ENCODE results near the gene TGFA.

Gene TGFA

DNA sequence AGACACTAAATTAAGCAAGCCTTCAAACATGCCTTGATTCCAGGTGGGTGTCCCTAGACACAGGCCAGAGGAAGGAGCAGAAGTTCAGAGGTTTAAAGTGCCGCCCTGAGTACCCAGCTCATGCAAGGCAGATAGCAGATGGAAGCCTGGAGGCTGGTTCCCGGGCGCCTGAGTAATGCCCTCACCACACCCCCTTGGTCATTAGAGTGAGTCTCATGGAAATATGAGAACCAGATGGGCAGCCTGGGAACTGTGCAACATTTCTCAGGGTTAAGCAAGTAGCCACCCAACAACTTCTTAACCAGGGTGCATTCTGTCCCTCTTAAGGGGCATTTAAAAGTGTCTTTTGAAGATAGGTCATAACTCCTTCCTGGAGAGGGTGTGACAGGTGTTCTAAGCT lies 44.1 kb downstream of the TGFA start:
- TF ChIP-seq TAF1 (IDR thresholded peaks at IDR 0.05; ENCODE audit: borderline replicate concordance, insufficient read depth, low read length) (no peak), FOXP2 (optimal IDR thresholded peaks at IDR 0.05; ENCODE audit: borderline replicate concordance, extremely low read depth, extremely low read length, insufficient read depth) (no peak)

DNA sequence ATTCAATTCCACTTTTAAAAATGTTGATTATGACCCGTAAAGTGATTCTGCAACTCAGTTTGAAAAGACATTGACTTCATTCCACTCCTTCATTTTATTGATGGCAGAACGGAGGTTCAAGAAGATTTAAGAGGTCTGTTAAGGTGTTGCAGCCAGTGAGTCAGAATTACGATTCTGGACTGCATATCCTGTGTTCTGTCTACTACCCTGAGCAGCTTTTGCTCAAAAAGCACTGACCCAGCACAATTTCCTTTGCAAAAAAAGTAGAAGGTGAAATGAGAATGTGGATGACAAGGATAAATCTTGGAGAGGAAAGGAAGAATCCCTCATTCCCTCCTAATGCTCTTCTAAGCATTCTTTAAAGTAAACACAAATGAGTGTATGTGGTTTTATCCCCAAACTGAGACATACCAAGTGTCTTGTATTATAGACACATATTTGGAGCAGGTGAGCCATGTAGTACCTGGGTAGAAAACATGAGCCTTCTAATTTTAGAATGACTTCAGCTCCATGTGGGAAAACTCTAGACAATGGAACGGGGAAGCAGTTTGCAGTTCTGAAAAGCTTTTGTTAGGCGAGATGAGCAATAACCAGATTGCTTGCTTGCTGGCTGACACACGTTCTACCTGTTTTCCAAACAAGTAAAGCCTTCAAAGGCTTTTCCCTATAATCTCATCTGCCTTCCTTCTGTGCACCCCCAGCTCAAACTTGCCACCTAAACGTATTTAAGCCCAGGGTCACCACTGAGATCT lies 44.7 kb downstream of the TGFA start:
- TF ChIP-seq TAF1 (IDR thresholded peaks at IDR 0.05; ENCODE audit: borderline replicate concordance, insufficient read depth, low read length): no peak

DNA sequence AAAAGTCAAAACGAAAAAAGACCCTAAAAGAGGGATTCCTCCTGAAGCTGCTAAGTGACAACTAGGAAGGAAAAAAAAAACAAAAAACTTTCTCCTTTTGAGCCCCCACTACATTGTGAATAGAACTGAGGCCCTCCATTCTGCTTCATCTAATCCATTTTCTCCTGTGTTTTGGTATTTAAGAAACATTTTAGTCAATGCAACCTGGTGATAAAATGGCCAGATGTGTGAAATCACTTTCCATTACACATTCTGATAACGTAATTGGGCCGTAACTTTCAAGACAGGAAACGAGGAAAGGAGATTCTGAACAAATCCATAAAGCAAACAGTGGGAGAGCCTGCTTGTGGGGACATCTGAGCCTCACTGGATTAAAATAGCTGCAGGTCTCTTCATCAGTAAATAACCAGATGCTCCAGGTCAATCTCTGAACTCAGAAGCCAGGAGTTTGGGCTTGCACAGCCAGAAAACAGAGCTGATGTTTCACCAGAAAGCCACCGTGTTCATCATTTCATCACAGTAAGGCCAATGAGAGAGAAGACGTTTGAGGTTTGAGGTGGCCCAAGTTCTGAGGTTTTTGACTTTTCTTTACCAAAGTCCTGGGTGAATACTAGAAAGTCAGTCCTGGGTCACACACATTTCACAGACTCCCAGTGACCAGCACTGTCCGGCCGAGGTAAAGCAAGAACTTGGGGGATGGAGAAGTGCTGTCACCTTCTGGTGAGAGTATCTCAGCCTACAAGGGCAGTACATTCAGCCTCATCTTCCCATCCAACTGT lies 47.8 kb downstream of the TGFA start:
- no peak for TF ChIP-seq POLR2AphosphoS5 (IDR thresholded peaks at IDR 0.05; ENCODE audit: low read depth, low read length)
- no peak for TF ChIP-seq FOXP2 (optimal IDR thresholded peaks at IDR 0.05; ENCODE audit: borderline replicate concordance, extremely low read depth, extremely low read length, insufficient read depth)
- no peak for TF ChIP-seq TAF1 (IDR thresholded peaks at IDR 0.05; ENCODE audit: borderline replicate concordance, insufficient read depth, low read length)
- TF ChIP-seq, protein P1, sequence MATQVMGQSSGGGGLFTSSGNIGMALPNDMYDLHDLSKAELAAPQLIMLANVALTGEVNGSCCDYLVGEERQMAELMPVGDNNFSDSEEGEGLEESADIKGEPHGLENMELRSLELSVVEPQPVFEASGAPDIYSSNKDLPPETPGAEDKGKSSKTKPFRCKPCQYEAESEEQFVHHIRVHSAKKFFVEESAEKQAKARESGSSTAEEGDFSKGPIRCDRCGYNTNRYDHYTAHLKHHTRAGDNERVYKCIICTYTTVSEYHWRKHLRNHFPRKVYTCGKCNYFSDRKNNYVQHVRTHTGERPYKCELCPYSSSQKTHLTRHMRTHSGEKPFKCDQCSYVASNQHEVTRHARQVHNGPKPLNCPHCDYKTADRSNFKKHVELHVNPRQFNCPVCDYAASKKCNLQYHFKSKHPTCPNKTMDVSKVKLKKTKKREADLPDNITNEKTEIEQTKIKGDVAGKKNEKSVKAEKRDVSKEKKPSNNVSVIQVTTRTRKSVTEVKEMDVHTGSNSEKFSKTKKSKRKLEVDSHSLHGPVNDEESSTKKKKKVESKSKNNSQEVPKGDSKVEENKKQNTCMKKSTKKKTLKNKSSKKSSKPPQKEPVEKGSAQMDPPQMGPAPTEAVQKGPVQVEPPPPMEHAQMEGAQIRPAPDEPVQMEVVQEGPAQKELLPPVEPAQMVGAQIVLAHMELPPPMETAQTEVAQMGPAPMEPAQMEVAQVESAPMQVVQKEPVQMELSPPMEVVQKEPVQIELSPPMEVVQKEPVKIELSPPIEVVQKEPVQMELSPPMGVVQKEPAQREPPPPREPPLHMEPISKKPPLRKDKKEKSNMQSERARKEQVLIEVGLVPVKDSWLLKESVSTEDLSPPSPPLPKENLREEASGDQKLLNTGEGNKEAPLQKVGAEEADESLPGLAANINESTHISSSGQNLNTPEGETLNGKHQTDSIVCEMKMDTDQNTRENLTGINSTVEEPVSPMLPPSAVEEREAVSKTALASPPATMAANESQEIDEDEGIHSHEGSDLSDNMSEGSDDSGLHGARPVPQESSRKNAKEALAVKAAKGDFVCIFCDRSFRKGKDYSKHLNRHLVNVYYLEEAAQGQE (IDR thresholded peaks at IDR 0.05; ENCODE audit: insufficient read depth in 1 of 2, low read depth in 2 of 2, low read length in 2 of 2): no peak
- TF ChIP-seq SIN3A (IDR thresholded peaks at IDR 0.05; ENCODE audit: borderline replicate concordance, insufficient read depth, low read length): no peak

DNA sequence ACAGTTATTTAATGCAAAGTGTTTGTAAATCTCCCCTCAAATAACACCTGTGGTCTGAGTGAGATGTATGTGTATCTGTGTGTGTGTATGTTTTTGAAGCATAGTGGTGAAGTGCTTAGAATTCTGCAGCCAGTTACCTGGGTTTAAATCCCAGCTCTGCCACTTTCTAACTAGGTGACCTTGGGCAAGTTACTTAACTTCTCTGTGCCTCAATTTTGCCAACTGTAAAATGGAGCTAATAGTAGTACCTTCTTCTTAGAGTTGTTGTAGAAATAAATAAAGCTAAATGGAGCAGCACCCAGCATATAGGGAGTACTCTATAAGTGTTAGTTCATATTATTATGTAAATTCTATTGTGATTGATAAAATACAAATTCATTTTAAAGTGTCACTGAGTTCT lies 48.9 kb downstream of the TGFA start:
- no peak for TF ChIP-seq TAF1 (IDR thresholded peaks at IDR 0.05; ENCODE audit: borderline replicate concordance, insufficient read depth, low read length)
- TF ChIP-seq FOXP2 (optimal IDR thresholded peaks at IDR 0.05; ENCODE audit: borderline replicate concordance, extremely low read depth, extremely low read length, insufficient read depth): no peak
- TF ChIP-seq, protein P1 (IDR thresholded peaks at IDR 0.05; ENCODE audit: insufficient read depth in 1 of 2, low read depth in 2 of 2, low read length in 2 of 2): no peak
- no peak for TF ChIP-seq SIN3A (IDR thresholded peaks at IDR 0.05; ENCODE audit: borderline replicate concordance, insufficient read depth, low read length)
- TF ChIP-seq POLR2AphosphoS5 (IDR thresholded peaks at IDR 0.05; ENCODE audit: low read depth, low read length): no peak

DNA sequence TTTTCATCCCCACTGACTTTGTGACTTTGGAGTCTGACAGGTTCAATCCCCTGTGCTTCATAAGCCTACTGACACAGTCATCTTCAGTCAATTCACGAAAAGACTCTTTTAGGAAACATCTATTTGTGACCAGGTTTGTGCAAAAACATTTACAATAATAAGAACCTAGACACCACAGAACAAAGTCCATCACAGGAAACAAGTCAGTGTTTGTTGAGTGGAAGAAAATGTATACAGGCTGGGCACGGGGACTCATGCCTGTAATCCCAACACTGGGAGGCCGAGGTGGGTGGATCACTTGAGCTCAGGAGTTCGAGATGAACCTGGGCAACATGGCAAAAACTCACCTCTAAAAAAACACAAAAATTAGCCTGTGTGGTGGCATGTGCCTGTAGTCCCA lies 49.7 kb downstream of the TGFA start:
- TF ChIP-seq FOXP2 (optimal IDR thresholded peaks at IDR 0.05; ENCODE audit: borderline replicate concordance, extremely low read depth, extremely low read length, insufficient read depth) (no peak), POLR2AphosphoS5 (IDR thresholded peaks at IDR 0.05; ENCODE audit: low read depth, low read length) (no peak), TAF1 (IDR thresholded peaks at IDR 0.05; ENCODE audit: borderline replicate concordance, insufficient read depth, low read length) (no peak), SIN3A (IDR thresholded peaks at IDR 0.05; ENCODE audit: borderline replicate concordance, insufficient read depth, low read length) (no peak)
- TF ChIP-seq, protein P1 (IDR thresholded peaks at IDR 0.05; ENCODE audit: insufficient read depth in 1 of 2, low read depth in 2 of 2, low read length in 2 of 2): no peak

DNA sequence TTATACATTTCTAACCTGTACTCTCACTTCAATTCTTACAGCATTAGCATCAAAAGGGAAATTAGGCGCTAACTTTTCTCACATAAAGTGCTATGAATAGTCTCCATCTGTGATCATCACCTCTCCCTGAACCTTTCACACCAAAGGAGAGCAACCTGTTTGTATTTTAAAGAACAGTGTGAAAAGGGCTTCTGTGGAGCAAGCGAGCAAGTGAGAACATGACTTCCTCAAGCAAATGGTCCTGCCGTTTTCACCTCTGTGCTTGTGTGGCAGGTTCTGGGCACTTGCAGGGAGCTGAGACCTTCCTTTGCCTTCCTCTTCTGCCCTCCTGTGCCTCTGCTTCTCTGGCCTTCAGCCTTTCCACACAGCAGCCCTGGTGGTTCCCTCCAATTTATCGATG lies 51.9 kb downstream of the TGFA start:
- TF ChIP-seq TAF1 (IDR thresholded peaks at IDR 0.05; ENCODE audit: borderline replicate concordance, insufficient read depth, low read length) (no peak), FOXP2 (optimal IDR thresholded peaks at IDR 0.05; ENCODE audit: borderline replicate concordance, extremely low read depth, extremely low read length, insufficient read depth) (no peak)
- TF ChIP-seq, protein P1 (IDR thresholded peaks at IDR 0.05; ENCODE audit: insufficient read depth in 1 of 2, low read depth in 2 of 2, low read length in 2 of 2): no peak

Data from PFSK-1 (cell line).